Transverse colon (tissue), 4 donors: Measurements from ENCODE around the gene MYBPH. TPM values are rescaled to one million over a fixed set of nuclear protein-coding genes. Genes with fewer than 3 reads are reported as not detected.

Experiments used
- DNase-seq: peaks from one replicate; pipeline ENCODE4 v3.0.0-alpha.2; 2019
- H3K27ac ChIP-seq, 4 donors: fragments of 200-600 bp; sonication (generic); 2 replicates each; pipeline ENCODE4 v1.5.1; 2016 to 2018; ENCODE audit warnings: inconsistent platforms in 4 of 4
- H3K27me3 ChIP-seq: fragments of 200-600 bp; sonication (generic); 2 replicates; pipeline ENCODE4 v1.5.1; 2017; ENCODE audit warnings: inconsistent platforms
- H3K36me3 ChIP-seq, 4 donors: fragments of 200-600 bp; sonication (generic); 2 replicates each; pipeline ENCODE4 v1.5.1; 2017 to 2019; ENCODE audit warnings: inconsistent platforms in 4 of 4
- H3K4me1 ChIP-seq, 4 donors: fragments of 200-600 bp; sonication (generic); 2 replicates each; pipeline ENCODE4 v1.5.1; 2017 to 2020; ENCODE audit warnings: inconsistent platforms in 4 of 4
- H3K4me3 ChIP-seq, 4 donors: fragments of 200-600 bp; sonication (generic); 1 replicate in 1 of 4; 2 replicates in 3 of 4; pipeline versions ENCODE4 v1.5.1 to v1.6.1; 2017 to 2019; ENCODE audit warnings: inconsistent platforms in 4 of 4
- H3K9me3 ChIP-seq, 2 donors: fragments of 200-600 bp; sonication (generic); 2 replicates each; pipeline ENCODE4 v1.5.1; 2017 to 2019; ENCODE audit warnings: inconsistent platforms in 2 of 2
- EP300 ChIP-seq: sonication (generic); formaldehyde crosslinking; IDR thresholded peaks from one replicate; pipeline ENCODE4 v1.6.1; 2017; ENCODE audit warnings: antibody characterized with exemption, low read depth
- POLR2A ChIP-seq: fragments of 450-650 bp; IDR thresholded peaks from one replicate; pipeline ENCODE4 v1.6.1; 2016; ENCODE audit warnings: antibody characterized with exemption, mild to moderate bottlenecking, moderate library complexity
- POLR2AphosphoS5 ChIP-seq, 3 donors: sonication (generic); formaldehyde crosslinking; IDR thresholded peaks; one replicate each; pipeline ENCODE4 v1.6.1; 2016; ENCODE audit warnings: antibody characterized with exemption in 3 of 3
- WGBS, 2 donors: methylation state at CpG; one replicate each; pipeline ENCODE4 v1.1.5; 2018; ENCODE audit warnings: low coverage in 1 of 2; 5-methylcytosine and 5-hydroxymethylcytosine counted together
- in situ Hi-C, 4 donors: fragments of 200-750 bp; cut with MboI; loops; one replicate each; pipeline versions ENCODE4 v1.15.0 to v1.15.1; 2017; ENCODE audit warnings: low sequenced_read_pairs in 3 of 4, low pct_ligation_motif_present in 1 of 4, low pct_unique_long_range_greater_than_20kb in 1 of 4
- intact Hi-C: fragments of 100-400 bp; cut with DNase I; formaldehyde crosslinking; loops from one replicate; pipeline ENCODE4 v1.15.1; 2023; ENCODE audit warnings: low total_unique reads
- total RNA-seq, 4 donors: library from RNA; depleted of rRNA; stranded (reverse); fragments of >200 nt; gene quantifications; one replicate each; pipeline ENCODE4 v1.1.0, GENCODE V29; 2016
- TF ChIP-seq, protein P1 (sequence below), 5 experiments: fragments of 200-600 bp in 3 of 5; fragments of 450-650 bp in 2 of 5; sonication (generic) in 3 of 5; IDR thresholded peaks; 1 replicate in 2 of 5; 2 replicates in 3 of 5; pipeline ENCODE4 v1.5.1; 2016 to 2017; ENCODE audit warnings: antibody characterized with exemption in 5 of 5, inconsistent platforms in 3 of 5, mild to moderate bottlenecking in 2 of 5, moderate library complexity in 1 of 5

Gene MYBPH
- total RNA-seq, 4 donors from 2014 or later: not detected

DNA sequence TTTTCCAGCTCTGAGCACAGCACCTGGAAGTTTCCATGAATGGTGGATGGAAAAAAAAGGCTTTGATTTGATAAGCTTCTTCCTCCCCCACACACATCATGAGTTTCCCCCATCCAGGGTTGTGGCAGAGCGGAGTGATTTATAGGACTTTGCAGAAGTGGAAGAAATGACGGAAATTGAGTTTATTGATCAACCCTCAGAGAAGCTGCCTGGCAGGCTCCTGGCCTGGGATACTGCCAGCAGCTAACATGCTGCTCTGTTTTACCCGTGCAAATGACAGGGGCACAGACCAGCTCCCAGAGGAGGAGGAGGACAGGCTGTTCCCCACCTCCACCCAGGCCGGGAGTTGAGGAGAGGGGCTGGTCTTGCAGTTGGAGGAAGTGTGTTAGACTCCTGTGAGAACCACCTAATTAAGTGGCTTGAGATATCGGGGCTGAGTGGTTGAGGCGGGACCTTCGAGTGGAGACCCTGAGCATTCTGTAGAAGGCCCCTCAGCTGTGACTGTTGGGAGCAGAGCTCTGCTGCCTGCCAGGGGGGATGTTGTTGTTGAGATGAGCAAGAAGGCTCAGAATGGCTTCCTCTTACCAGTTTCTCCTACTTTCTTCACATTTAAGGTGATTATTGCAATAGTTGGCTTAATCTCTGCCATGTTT lies 26.3 kb downstream of the MYBPH start:
- Histone ChIP-seq H3K36me3 (no peaks in the 10 kb centered on the region), H3K27ac (no peak overlapping the region), H3K27me3 (no peaks in the 10 kb centered on the region), H3K4me3 (no peak overlapping the region), H3K9me3 (no peaks in the 10 kb centered on the region), H3K4me1 (no peaks in the 10 kb centered on the region)
- in situ Hi-C loops (no loop called here), intact Hi-C loops (no loop called here)
- TF ChIP-seq, protein P1, sequence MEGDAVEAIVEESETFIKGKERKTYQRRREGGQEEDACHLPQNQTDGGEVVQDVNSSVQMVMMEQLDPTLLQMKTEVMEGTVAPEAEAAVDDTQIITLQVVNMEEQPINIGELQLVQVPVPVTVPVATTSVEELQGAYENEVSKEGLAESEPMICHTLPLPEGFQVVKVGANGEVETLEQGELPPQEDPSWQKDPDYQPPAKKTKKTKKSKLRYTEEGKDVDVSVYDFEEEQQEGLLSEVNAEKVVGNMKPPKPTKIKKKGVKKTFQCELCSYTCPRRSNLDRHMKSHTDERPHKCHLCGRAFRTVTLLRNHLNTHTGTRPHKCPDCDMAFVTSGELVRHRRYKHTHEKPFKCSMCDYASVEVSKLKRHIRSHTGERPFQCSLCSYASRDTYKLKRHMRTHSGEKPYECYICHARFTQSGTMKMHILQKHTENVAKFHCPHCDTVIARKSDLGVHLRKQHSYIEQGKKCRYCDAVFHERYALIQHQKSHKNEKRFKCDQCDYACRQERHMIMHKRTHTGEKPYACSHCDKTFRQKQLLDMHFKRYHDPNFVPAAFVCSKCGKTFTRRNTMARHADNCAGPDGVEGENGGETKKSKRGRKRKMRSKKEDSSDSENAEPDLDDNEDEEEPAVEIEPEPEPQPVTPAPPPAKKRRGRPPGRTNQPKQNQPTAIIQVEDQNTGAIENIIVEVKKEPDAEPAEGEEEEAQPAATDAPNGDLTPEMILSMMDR (IDR thresholded peaks at IDR 0.05): no peak
- TF ChIP-seq POLR2A (no peak), POLR2AphosphoS5 (IDR thresholded peaks at IDR 0.05) (no peak), EP300 (no peak)
- no peak for DNase-seq
- 78% methylated on average over 7 of the region's 7 CpGs; no CpG with 5 or more reads in 1 of the 2 donors for WGBS, 2 donors

DNA sequence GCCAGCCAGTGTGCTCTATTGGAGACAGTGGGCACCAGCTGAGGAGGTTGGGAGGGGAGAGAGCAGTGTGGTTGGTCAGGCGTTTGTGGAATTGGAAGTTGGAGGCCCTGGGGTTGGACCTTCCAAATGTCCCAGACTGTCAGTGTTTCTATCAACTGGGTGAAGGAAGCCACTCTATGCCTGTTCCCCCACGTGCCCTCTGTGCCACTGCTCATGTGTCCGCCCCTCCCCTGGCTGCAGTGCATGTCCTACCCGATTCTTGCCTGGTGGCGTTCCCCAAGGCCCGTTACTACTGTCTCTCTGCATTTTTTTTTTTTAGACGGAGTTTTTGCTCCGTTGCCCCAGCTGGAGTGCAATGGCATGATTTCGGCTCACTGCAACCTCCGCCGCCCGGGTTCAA lies 27.0 kb downstream of the MYBPH start:
- Histone ChIP-seq H3K27me3 (no peaks in the 10 kb centered on the region), H3K4me3 (no peak overlapping the region), H3K4me1 (no peaks in the 10 kb centered on the region), H3K27ac (no peak overlapping the region), H3K36me3 (no peaks in the 10 kb centered on the region), H3K9me3 (no peaks in the 10 kb centered on the region)
- in situ Hi-C loops: no loop called here
- intact Hi-C loops: no loop called here
- DNase-seq: no peak
- no peak for TF ChIP-seq POLR2A
- TF ChIP-seq, protein P1 (IDR thresholded peaks at IDR 0.05): no peak
- TF ChIP-seq POLR2AphosphoS5 (IDR thresholded peaks at IDR 0.05): no peak
- no peak for TF ChIP-seq EP300
- WGBS, 2 donors: 88 to 100% methylated on average over 10 to 12 of the region's 12 CpGs

DNA sequence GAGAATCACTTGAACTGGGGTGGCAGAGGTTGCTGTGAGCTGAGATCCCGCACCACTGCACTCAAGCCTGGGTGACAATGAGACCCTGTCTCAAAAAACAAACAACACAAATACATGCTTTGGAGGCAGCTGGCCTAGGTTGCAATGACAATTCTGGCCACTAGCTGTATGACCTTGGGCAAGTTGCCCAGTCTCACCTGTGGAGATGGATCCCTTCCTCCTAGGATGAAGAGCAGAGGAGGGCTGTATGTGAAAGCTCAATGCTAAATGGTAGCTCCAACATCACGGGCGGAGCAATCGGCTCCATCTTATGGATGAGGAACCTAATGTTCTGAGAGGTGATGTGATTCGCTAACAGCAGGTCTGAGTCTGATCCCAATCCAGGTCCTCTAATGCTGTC lies 27.5 kb downstream of the MYBPH start:
- Histone ChIP-seq H3K9me3 (no peaks in the 10 kb centered on the region), H3K27ac (no peak overlapping the region), H3K36me3 (no peaks in the 10 kb centered on the region), H3K4me1 (no peaks in the 10 kb centered on the region), H3K27me3 (no peaks in the 10 kb centered on the region), H3K4me3 (no peak overlapping the region)
- intact Hi-C loops: no loop called here
- WGBS, 2 donors: 90% methylated on average over 5 of the region's 5 CpGs; no CpG with 5 or more reads in 1 of the 2 donors
- no peak for DNase-seq
- in situ Hi-C loops: no loop called here
- TF ChIP-seq, protein P1 (IDR thresholded peaks at IDR 0.05): peak in 4 of 5 experiments; percentile 13 to 50 (median 34)
- no peak for TF ChIP-seq POLR2AphosphoS5 (IDR thresholded peaks at IDR 0.05)

DNA sequence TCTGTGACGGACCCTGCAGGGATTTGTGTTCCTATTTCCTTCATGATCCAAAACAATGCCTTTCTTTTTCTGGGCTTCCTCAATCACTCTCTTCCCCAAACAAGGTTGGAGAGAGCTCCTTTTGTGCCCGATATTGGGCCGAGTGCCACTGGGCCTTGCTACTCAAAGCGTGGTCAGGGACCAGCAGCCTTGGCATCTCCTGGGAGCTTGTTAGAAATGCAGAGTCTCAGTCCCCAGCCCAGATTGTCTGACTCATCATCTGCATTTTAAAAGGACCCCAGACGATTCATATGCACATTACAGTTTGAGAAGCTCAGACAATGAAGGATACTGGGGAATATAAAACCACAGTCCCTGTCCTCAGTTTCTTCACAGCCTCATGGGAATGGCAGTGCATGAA lies 28.2 kb downstream of the MYBPH start:
- TF ChIP-seq, protein P1 (IDR thresholded peaks at IDR 0.05): no peak
- TF ChIP-seq POLR2AphosphoS5 (IDR thresholded peaks at IDR 0.05): no peak
- TF ChIP-seq POLR2A: no peak
- DNase-seq: no peak
- Histone ChIP-seq H3K4me3 (no peak overlapping the region), H3K36me3 (no peaks in the 10 kb centered on the region), H3K27me3 (no peaks in the 10 kb centered on the region), H3K9me3 (no peaks in the 10 kb centered on the region), H3K4me1 (no peaks in the 10 kb centered on the region), H3K27ac (no peak overlapping the region)
- intact Hi-C loops (no loop called here), in situ Hi-C loops (no loop called here)
- 59 to 88% methylated on average over 2 to 5 of the region's 5 CpGs for WGBS, 2 donors
